Breast epithelium (tissue), 3 donors: ENCODE results near the gene TRPT1.

ENCODE experiments used
- CTCF ChIP-seq, 3 donors: fragments of 450-650 bp; IDR thresholded peaks; one replicate each; pipeline ENCODE4 v1.5.1; 2016 to 2017; ENCODE audit warnings: antibody characterized with exemption in 3 of 3, mild to moderate bottlenecking in 3 of 3, moderate library complexity in 3 of 3
- POLR2AphosphoS5 ChIP-seq, 3 donors: sonication (generic); formaldehyde crosslinking; IDR thresholded peaks; one replicate each; pipeline ENCODE4 v1.6.1; 2017; ENCODE audit warnings: antibody characterized with exemption in 3 of 3

- peak in 1 of 3 donors; percentile 8 for TF ChIP-seq CTCF (IDR thresholded peaks at IDR 0.05)
- peak in 2 of 3 donors; percentile 28 to 52 for TF ChIP-seq POLR2AphosphoS5 (IDR thresholded peaks at IDR 0.05)
Measured at GRCh38 chr11:64241491-64242374, 15.7 kb upstream of the TRPT1 start.
